ENCODE results near the gene NRCAM. TPM values are rescaled to one million over a fixed set of nuclear protein-coding genes. Genes with fewer than 3 reads are reported as not detected.

Gene NRCAM
- total and polyA plus RNA-seq, 2 of the 13 experiments (the other 11 are each of a cell fraction or from before 2014, with no cell fraction given): 0.31 to 0.33 TPM

DNA sequence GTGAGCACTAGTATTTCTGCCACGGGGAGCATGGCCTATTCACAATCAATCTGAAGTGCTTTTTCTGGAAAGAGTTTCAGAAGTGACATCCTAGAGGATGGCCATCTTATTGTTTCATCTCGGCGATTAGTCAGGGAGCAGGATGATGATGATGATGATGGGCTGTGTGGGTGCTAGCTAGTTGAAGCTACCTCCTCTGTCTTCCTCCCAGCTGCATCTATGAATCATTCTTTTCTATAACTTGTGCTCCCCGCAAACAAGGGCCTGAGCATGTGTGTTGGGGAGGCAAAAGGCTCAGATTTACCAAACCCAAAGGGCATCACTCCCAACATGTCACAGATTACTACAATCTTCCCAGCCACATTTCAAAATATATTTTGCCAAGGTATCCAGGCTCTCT, 207.4 kb downstream of the NRCAM start:
- in situ Hi-C loops (cut with HindIII; ENCODE audit: extremely low pct_ligation_motif_present, low pct_unique_long_range_greater_than_20kb): no loop called here
- ATAC-seq: no peak
- intact Hi-C loops (cut with micrococcal nuclease; ENCODE audit: unreplicated experiment): loop anchor here (5.0 to 10.0 kb wide), 2 partner anchors 108 to 216 kb away; no protein-coding TSS in a partner anchor
- Histone ChIP-seq H4K20me1 (ENCODE audit: insufficient read depth, low read length) (no peaks in the 10 kb centered on the region), H3K4me1 (ENCODE audit: insufficient read depth, low read length) (peaks cover 46% of the 10 kb centered on the region), H3K79me2 (ENCODE audit: insufficient read depth, low read length) (no peaks in the 10 kb centered on the region), H3K4me2 (ENCODE audit: low read depth, low read length) (no peak overlapping the region), H2AFZ (ENCODE audit: low read length) (no peak overlapping the region), H3K27ac (ENCODE audit: extremely low read length, insufficient read depth, low read length) (no peak overlapping the region), H3K9ac (ENCODE audit: insufficient read depth, low read depth, low read length) (no peak overlapping the region), H3K4me3 (replicated peaks in 1 of 3; ENCODE audit: insufficient read depth in 1 of 3, low read depth in 2 of 3, low read length in 3 of 3) (no peak overlapping the region), H3K27me3 (ENCODE audit: control insufficient read depth in 1 of 2, insufficient read depth in 2 of 2, low read length in 2 of 2) (no peaks in the 10 kb centered on the region), H3K9me3 (ENCODE audit: low read length) (no peaks in the 10 kb centered on the region), H3K36me3 (replicated peaks in 1 of 2; ENCODE audit: control insufficient read depth in 1 of 2, insufficient read depth in 2 of 2, low read length in 2 of 2) (no peaks in the 10 kb centered on the region)
- TF ChIP-seq, protein P1, sequence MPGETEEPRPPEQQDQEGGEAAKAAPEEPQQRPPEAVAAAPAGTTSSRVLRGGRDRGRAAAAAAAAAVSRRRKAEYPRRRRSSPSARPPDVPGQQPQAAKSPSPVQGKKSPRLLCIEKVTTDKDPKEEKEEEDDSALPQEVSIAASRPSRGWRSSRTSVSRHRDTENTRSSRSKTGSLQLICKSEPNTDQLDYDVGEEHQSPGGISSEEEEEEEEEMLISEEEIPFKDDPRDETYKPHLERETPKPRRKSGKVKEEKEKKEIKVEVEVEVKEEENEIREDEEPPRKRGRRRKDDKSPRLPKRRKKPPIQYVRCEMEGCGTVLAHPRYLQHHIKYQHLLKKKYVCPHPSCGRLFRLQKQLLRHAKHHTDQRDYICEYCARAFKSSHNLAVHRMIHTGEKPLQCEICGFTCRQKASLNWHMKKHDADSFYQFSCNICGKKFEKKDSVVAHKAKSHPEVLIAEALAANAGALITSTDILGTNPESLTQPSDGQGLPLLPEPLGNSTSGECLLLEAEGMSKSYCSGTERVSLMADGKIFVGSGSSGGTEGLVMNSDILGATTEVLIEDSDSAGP (CRISPR knock-in tag; IDR thresholded peaks at IDR 0.05; ENCODE audit: borderline replicate concordance): no peak
- TF ChIP-seq, protein P2, sequence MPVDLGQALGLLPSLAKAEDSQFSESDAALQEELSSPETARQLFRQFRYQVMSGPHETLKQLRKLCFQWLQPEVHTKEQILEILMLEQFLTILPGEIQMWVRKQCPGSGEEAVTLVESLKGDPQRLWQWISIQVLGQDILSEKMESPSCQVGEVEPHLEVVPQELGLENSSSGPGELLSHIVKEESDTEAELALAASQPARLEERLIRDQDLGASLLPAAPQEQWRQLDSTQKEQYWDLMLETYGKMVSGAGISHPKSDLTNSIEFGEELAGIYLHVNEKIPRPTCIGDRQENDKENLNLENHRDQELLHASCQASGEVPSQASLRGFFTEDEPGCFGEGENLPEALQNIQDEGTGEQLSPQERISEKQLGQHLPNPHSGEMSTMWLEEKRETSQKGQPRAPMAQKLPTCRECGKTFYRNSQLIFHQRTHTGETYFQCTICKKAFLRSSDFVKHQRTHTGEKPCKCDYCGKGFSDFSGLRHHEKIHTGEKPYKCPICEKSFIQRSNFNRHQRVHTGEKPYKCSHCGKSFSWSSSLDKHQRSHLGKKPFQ (CRISPR knock-in tag; IDR thresholded peaks at IDR 0.05; ENCODE audit: insufficient replicate concordance): no peak
- no peak for TF ChIP-seq ZNF333 (CRISPR knock-in tag; IDR thresholded peaks at IDR 0.05; ENCODE audit: borderline replicate concordance)
- TF ChIP-seq ZNF10 (CRISPR knock-in tag; IDR thresholded peaks at IDR 0.05; ENCODE audit: borderline replicate concordance, low read depth): no peak
- TF ChIP-seq ZNF430 (CRISPR knock-in tag; IDR thresholded peaks at IDR 0.05): no peak
- no peak for TF ChIP-seq KMT2B (CRISPR knock-in tag; IDR thresholded peaks at IDR 0.05)
- TF ChIP-seq TAF15 (IDR thresholded peaks at IDR 0.05; ENCODE audit: low read depth, low read length, poor library complexity, severe bottlenecking): no peak
- ChIA-PET POLR2A (no interaction called here), CTCF (ENCODE audit: low intra/inter-chr PET ratio, low total read pairs) (no interaction called here)
- WGBS (ENCODE audit: low lambda C conversion rate): 84% methylated on average over 4 of the region's 4 CpGs
- no TSS peak for BruUV-seq (replicated peaks)
- no peak for FAIRE-seq
- DNase-seq (ENCODE audit: low spot score): no peak

Measured in HepG2 (cell line).